ENCODE measurements around the gene SLC12A3.

SLC12A3 gene

GRCh38 chr16:56842133-56842532, 22.9 kb upstream of the SLC12A3 start:
- Histone ChIP-seq H3K4me2 (ENCODE audit: low read length) (no peak overlapping the region), H3K27ac (no peak overlapping the region), H3K4me1 (peaks cover 5% of the 10 kb centered on the region), H3K79me2 (no peaks in the 10 kb centered on the region), H3K36me3 (ENCODE audit: control insufficient read depth, insufficient read depth, low read length) (no peaks in the 10 kb centered on the region), H3K9ac (no peak overlapping the region), H3K27me3 (ENCODE audit: control insufficient read depth, insufficient read depth, low read length) (no peaks in the 10 kb centered on the region), H3K4me3 (ENCODE audit: low read depth, low read length) (no peak overlapping the region), H3K9me3 (ENCODE audit: control insufficient read depth, low read length) (no peaks in the 10 kb centered on the region), H2AFZ (no peak overlapping the region)
- no peak for TF ChIP-seq CTCF (IDR thresholded peaks at IDR 0.05)

- no peak overlapping the region for H3K4me3 ChIP-seq (ENCODE audit: low read depth, low read length)
- TF ChIP-seq CTCF (IDR thresholded peaks at IDR 0.05) = no peak
- H3K9ac ChIP-seq = no peak overlapping the region
- no peak overlapping the region for H2AFZ ChIP-seq
- no peak overlapping the region for H3K27ac ChIP-seq
- H3K27me3 ChIP-seq (ENCODE audit: control insufficient read depth, insufficient read depth, low read length) = no peaks in the 10 kb centered on the region
- no peak overlapping the region for H3K4me2 ChIP-seq (ENCODE audit: low read length)
- no peaks in the 10 kb centered on the region for H3K9me3 ChIP-seq (ENCODE audit: control insufficient read depth, low read length)
- H3K79me2 ChIP-seq = no peaks in the 10 kb centered on the region
- H3K4me1 ChIP-seq = peaks cover 24% of the 10 kb centered on the region
- no peaks in the 10 kb centered on the region for H3K36me3 ChIP-seq (ENCODE audit: control insufficient read depth, insufficient read depth, low read length)
Measured at GRCh38 chr16:56844056-56844455, 21.0 kb upstream of the SLC12A3 start.

- peak overlapping the region; percentile 91 for H3K27ac ChIP-seq
- H3K4me3 ChIP-seq (ENCODE audit: low read depth, low read length) = no peak overlapping the region
- peak overlapping the region; percentile 15 for H3K4me2 ChIP-seq (ENCODE audit: low read length)
- H3K36me3 ChIP-seq (ENCODE audit: control insufficient read depth, insufficient read depth, low read length) = no peaks in the 10 kb centered on the region
- H3K4me1 ChIP-seq = peaks cover 47% of the 10 kb centered on the region
- no peak overlapping the region for H3K9ac ChIP-seq
- no peaks in the 10 kb centered on the region for H3K9me3 ChIP-seq (ENCODE audit: control insufficient read depth, low read length)
- H3K79me2 ChIP-seq = no peaks in the 10 kb centered on the region
- H2AFZ ChIP-seq = peak overlapping the region; percentile 80
- TF ChIP-seq CTCF (IDR thresholded peaks at IDR 0.05) = no peak
- no peaks in the 10 kb centered on the region for H3K27me3 ChIP-seq (ENCODE audit: control insufficient read depth, insufficient read depth, low read length)
Measured at GRCh38 chr16:56847173-56847910, 17.7 kb upstream of the SLC12A3 start.

- Histone ChIP-seq H3K9me3 (ENCODE audit: control insufficient read depth, low read length) (no peaks in the 10 kb centered on the region), H3K4me2 (ENCODE audit: low read length) (peak overlapping the region; percentile 15), H3K4me1 (peaks cover 47% of the 10 kb centered on the region), H3K36me3 (ENCODE audit: control insufficient read depth, insufficient read depth, low read length) (no peaks in the 10 kb centered on the region), H3K9ac (no peak overlapping the region), H2AFZ (peak overlapping the region; percentile 80), H3K4me3 (ENCODE audit: low read depth, low read length) (peak overlapping the region; percentile 1), H3K79me2 (no peaks in the 10 kb centered on the region), H3K27me3 (ENCODE audit: control insufficient read depth, insufficient read depth, low read length) (no peaks in the 10 kb centered on the region), H3K27ac (peak overlapping the region; percentile 91)
- no peak for TF ChIP-seq CTCF (IDR thresholded peaks at IDR 0.05)
Measured at GRCh38 chr16:56848029-56848936, 16.7 kb upstream of the SLC12A3 start.

Data from parathyroid adenoma (tissue), 2 donors.